ENCODE results near the gene CFAP300.

CFAP300 gene

GRCh38 chr11:102116453-102117205 is 69.4 kb downstream of the CFAP300 start:
- no peak overlapping the region for H3K9ac ChIP-seq (ENCODE audit: low read length)
- H3K27ac ChIP-seq (ENCODE audit: low read depth, low read length): no peak overlapping the region
- no peaks in the 10 kb centered on the region for H3K27me3 ChIP-seq (ENCODE audit: control insufficient read depth, insufficient read depth, low read length)
- H3K36me3 ChIP-seq (ENCODE audit: control insufficient read depth, insufficient read depth, low read length): no peaks in the 10 kb centered on the region
- H3K4me3 ChIP-seq (ENCODE audit: low read length): no peak overlapping the region
- H3K4me1 ChIP-seq (ENCODE audit: control insufficient read depth, insufficient read depth, low read length): peaks cover 10% of the 10 kb centered on the region

- Histone ChIP-seq H3K27me3 (ENCODE audit: control insufficient read depth, insufficient read depth, low read length) (no peaks in the 10 kb centered on the region), H3K4me1 (ENCODE audit: control insufficient read depth, insufficient read depth, low read length) (peaks cover 10% of the 10 kb centered on the region), H3K4me3 (ENCODE audit: low read length) (no peak overlapping the region), H3K36me3 (ENCODE audit: control insufficient read depth, insufficient read depth, low read length) (no peaks in the 10 kb centered on the region), H3K9ac (ENCODE audit: low read length) (no peak overlapping the region), H3K27ac (ENCODE audit: low read depth, low read length) (no peak overlapping the region)
Observed at GRCh38 chr11:102117472-102118113, 70.4 kb downstream of the CFAP300 start.

- Histone ChIP-seq H3K36me3 (ENCODE audit: control insufficient read depth, insufficient read depth, low read length) (no peaks in the 10 kb centered on the region), H3K27ac (ENCODE audit: low read depth, low read length) (no peak overlapping the region), H3K27me3 (ENCODE audit: control insufficient read depth, insufficient read depth, low read length) (no peaks in the 10 kb centered on the region), H3K4me1 (ENCODE audit: control insufficient read depth, insufficient read depth, low read length) (peaks cover 10% of the 10 kb centered on the region), H3K9ac (ENCODE audit: low read length) (no peak overlapping the region), H3K4me3 (ENCODE audit: low read length) (no peak overlapping the region)
Observed at GRCh38 chr11:102118937-102119336, 71.7 kb downstream of the CFAP300 start.

- no peaks in the 10 kb centered on the region for H3K27me3 ChIP-seq (ENCODE audit: control insufficient read depth, insufficient read depth, low read length)
- H3K36me3 ChIP-seq (ENCODE audit: control insufficient read depth, insufficient read depth, low read length): no peaks in the 10 kb centered on the region
- no peak overlapping the region for H3K9ac ChIP-seq (ENCODE audit: low read length)
- no peak overlapping the region for H3K4me3 ChIP-seq (ENCODE audit: low read length)
- H3K27ac ChIP-seq (ENCODE audit: low read depth, low read length): no peak overlapping the region
- peaks cover 10% of the 10 kb centered on the region for H3K4me1 ChIP-seq (ENCODE audit: control insufficient read depth, insufficient read depth, low read length)
Observed at GRCh38 chr11:102119997-102120396, 72.8 kb downstream of the CFAP300 start.

GRCh38 chr11:102120437-102120973 is 73.3 kb downstream of the CFAP300 start:
- Histone ChIP-seq H3K4me1 (ENCODE audit: control insufficient read depth, insufficient read depth, low read length) (peaks cover 10% of the 10 kb centered on the region), H3K9ac (ENCODE audit: low read length) (no peak overlapping the region), H3K27ac (ENCODE audit: low read depth, low read length) (no peak overlapping the region)

GRCh38 chr11:102121329-102121728 is 74.1 kb downstream of the CFAP300 start:
- no peaks in the 10 kb centered on the region for H3K27me3 ChIP-seq (ENCODE audit: control insufficient read depth, insufficient read depth, low read length)

More at GRCh38 chr11:102120437-102120973, 73.3 kb downstream of the CFAP300 start:
- H3K4me3 ChIP-seq (ENCODE audit: low read length): no peak overlapping the region
- H3K36me3 ChIP-seq (ENCODE audit: control insufficient read depth, insufficient read depth, low read length): no peaks in the 10 kb centered on the region
- H3K27me3 ChIP-seq (ENCODE audit: control insufficient read depth, insufficient read depth, low read length): no peaks in the 10 kb centered on the region

More at GRCh38 chr11:102121329-102121728, 74.1 kb downstream of the CFAP300 start:
- H3K36me3 ChIP-seq (ENCODE audit: control insufficient read depth, insufficient read depth, low read length): peaks cover 2% of the 10 kb centered on the region
- no peak overlapping the region for H3K4me3 ChIP-seq (ENCODE audit: low read length)
- H3K27ac ChIP-seq (ENCODE audit: low read depth, low read length): no peak overlapping the region
- H3K9ac ChIP-seq (ENCODE audit: low read length): no peak overlapping the region
- H3K4me1 ChIP-seq (ENCODE audit: control insufficient read depth, insufficient read depth, low read length): peaks cover 9% of the 10 kb centered on the region

Measured in rectal smooth muscle tissue (tissue), 1 donor.